ENCODE results near the gene ANKRD23.

Gene ANKRD23

GRCh38 chr2:96848264-96848663, 4.4 kb upstream of the ANKRD23 start:
- Histone ChIP-seq H3K9me3 (ENCODE audit: control insufficient read depth, low read length) (no peaks in the 10 kb centered on the region), H3K4ac (ENCODE audit: low read depth in 1 of 2, low read length in 2 of 2) (no peak overlapping the region), H4K8ac (ENCODE audit: low read length) (no peak overlapping the region), H3K14ac (ENCODE audit: low read length in 2 of 2) (no peak overlapping the region), H2BK120ac (ENCODE audit: low read depth, low read length) (no peak overlapping the region), H3K18ac (ENCODE audit: low read depth in 1 of 2, low read length in 2 of 2) (no peak overlapping the region), H2BK15ac (ENCODE audit: low read depth, poor library complexity, severe bottlenecking) (no peak overlapping the region), H3K4me1 (ENCODE audit: control insufficient read depth, insufficient read depth, low read depth, low read length) (no peaks in the 10 kb centered on the region), H2BK5ac (ENCODE audit: low read depth, low read length, poor library complexity, severe bottlenecking) (no peak overlapping the region), H3K23ac (ENCODE audit: low read length in 2 of 2) (no peak overlapping the region), H2BK12ac (ENCODE audit: low read length in 2 of 2) (no peak overlapping the region), H4K91ac (ENCODE audit: low read length) (no peak overlapping the region), H3K27ac (ENCODE audit: low read length, poor library complexity, severe bottlenecking) (no peak overlapping the region), H3K36me3 (ENCODE audit: control insufficient read depth in 1 of 2, insufficient read depth in 2 of 2, low read depth in 1 of 2, low read length in 2 of 2) (peaks cover 35 to 49% of the 10 kb centered on the region in 2 experiments), H2AK5ac (ENCODE audit: low read length, severe bottlenecking) (no peak overlapping the region), H3K79me1 (replicated peaks; ENCODE audit: low read length, poor library complexity, severe bottlenecking) (peaks cover 9% of the 10 kb centered on the region), H3K4me2 (ENCODE audit: low read length, poor library complexity, severe bottlenecking) (no peak overlapping the region), H3K27me3 (ENCODE audit: control insufficient read depth in 1 of 2, insufficient read depth in 1 of 2, low read length in 2 of 2) (no peaks in the 10 kb centered on the region), H3K4me3 (ENCODE audit: insufficient read depth in 1 of 2, low read depth in 1 of 2, low read length in 2 of 2) (no peak overlapping the region), H2AFZ (ENCODE audit: low read depth, low read length) (no peak overlapping the region), H3K9ac (ENCODE audit: low read length) (no peak overlapping the region)
- DNase-seq: no peak
- 90% methylated on average over 9 of the region's 9 CpGs for WGBS

DNA sequence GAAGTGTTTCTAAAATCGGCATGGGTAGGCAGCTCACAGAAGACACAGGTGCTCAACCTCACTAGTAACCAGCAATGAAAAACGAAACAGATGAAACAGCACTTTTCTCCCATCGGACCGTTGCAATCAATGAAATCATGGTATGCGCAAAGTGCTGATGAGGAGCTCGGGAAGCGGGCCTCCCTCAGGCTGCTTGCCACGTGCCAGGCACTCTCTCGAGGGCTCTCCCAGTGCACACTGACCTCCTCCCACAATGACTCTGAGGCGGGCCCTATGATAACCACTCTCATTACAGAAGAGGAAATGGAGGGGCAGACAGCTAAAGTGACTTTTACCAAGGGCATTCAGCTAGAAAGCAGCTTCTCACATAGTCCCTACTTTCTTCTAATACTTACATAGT, 3.8 kb upstream of the ANKRD23 start:
- Histone ChIP-seq H3K23ac (ENCODE audit: low read length in 2 of 2) (no peak overlapping the region), H3K4me3 (ENCODE audit: insufficient read depth in 1 of 2, low read depth in 1 of 2, low read length in 2 of 2) (no peak overlapping the region), H3K9me3 (ENCODE audit: control insufficient read depth, low read length) (no peaks in the 10 kb centered on the region), H3K4me1 (ENCODE audit: control insufficient read depth, insufficient read depth, low read depth, low read length) (no peaks in the 10 kb centered on the region), H3K36me3 (ENCODE audit: control insufficient read depth in 1 of 2, insufficient read depth in 2 of 2, low read depth in 1 of 2, low read length in 2 of 2) (peaks cover 31 to 42% of the 10 kb centered on the region in 2 experiments), H3K18ac (ENCODE audit: low read depth in 1 of 2, low read length in 2 of 2) (no peak overlapping the region), H3K79me1 (replicated peaks; ENCODE audit: low read length, poor library complexity, severe bottlenecking) (peaks cover 6% of the 10 kb centered on the region), H2AFZ (ENCODE audit: low read depth, low read length) (no peak overlapping the region), H4K91ac (ENCODE audit: low read length) (no peak overlapping the region), H2BK120ac (ENCODE audit: low read depth, low read length) (no peak overlapping the region), H4K8ac (ENCODE audit: low read length) (no peak overlapping the region), H2AK5ac (ENCODE audit: low read length, severe bottlenecking) (no peak overlapping the region), H2BK12ac (ENCODE audit: low read length in 2 of 2) (no peak overlapping the region), H3K14ac (ENCODE audit: low read length in 2 of 2) (no peak overlapping the region), H3K4me2 (ENCODE audit: low read length, poor library complexity, severe bottlenecking) (no peak overlapping the region), H3K27me3 (ENCODE audit: control insufficient read depth in 1 of 2, insufficient read depth in 1 of 2, low read length in 2 of 2) (no peaks in the 10 kb centered on the region), H3K27ac (ENCODE audit: low read length, poor library complexity, severe bottlenecking) (no peak overlapping the region), H2BK5ac (ENCODE audit: low read depth, low read length, poor library complexity, severe bottlenecking) (no peak overlapping the region), H2BK15ac (ENCODE audit: low read depth, poor library complexity, severe bottlenecking) (no peak overlapping the region), H3K9ac (ENCODE audit: low read length) (no peak overlapping the region), H3K4ac (ENCODE audit: low read depth in 1 of 2, low read length in 2 of 2) (no peak overlapping the region)
- WGBS: 90% methylated on average over 9 of the region's 10 CpGs
- no peak for DNase-seq

DNA sequence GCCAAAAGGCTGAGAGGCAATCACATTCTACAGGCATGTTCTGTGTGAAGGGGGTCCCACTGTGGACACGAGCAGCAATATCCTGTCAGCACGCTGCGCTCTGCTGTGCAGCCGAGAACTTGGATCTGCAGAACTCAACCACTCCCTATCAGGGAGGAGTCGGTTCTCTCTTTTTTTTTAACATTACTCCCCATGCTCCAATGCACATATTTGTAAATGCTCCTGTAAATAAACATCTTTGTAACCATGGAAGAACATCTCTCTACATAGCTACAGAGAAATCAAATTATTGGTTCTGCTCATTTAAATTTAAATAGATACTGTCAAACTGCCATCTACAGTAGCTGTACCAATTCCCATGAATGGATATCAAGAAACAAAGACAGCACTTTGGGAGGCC, 3.0 kb upstream of the ANKRD23 start:
- Histone ChIP-seq H3K79me1 (replicated peaks; ENCODE audit: low read length, poor library complexity, severe bottlenecking) (peaks cover 6% of the 10 kb centered on the region), H3K4me1 (ENCODE audit: control insufficient read depth, insufficient read depth, low read depth, low read length) (no peaks in the 10 kb centered on the region), H2BK12ac (ENCODE audit: low read length in 2 of 2) (no peak overlapping the region), H3K14ac (ENCODE audit: low read length in 2 of 2) (no peak overlapping the region), H4K91ac (ENCODE audit: low read length) (no peak overlapping the region), H3K27me3 (ENCODE audit: control insufficient read depth in 1 of 2, insufficient read depth in 1 of 2, low read length in 2 of 2) (no peaks in the 10 kb centered on the region), H3K4me3 (ENCODE audit: insufficient read depth in 1 of 2, low read depth in 1 of 2, low read length in 2 of 2) (no peak overlapping the region), H2AFZ (ENCODE audit: low read depth, low read length) (no peak overlapping the region), H3K23ac (ENCODE audit: low read length in 2 of 2) (no peak overlapping the region), H3K4ac (ENCODE audit: low read depth in 1 of 2, low read length in 2 of 2) (no peak overlapping the region), H3K18ac (ENCODE audit: low read depth in 1 of 2, low read length in 2 of 2) (no peak overlapping the region), H3K36me3 (ENCODE audit: control insufficient read depth in 1 of 2, insufficient read depth in 2 of 2, low read depth in 1 of 2, low read length in 2 of 2) (peaks cover 29 to 38% of the 10 kb centered on the region in 2 experiments), H3K9me3 (ENCODE audit: control insufficient read depth, low read length) (no peaks in the 10 kb centered on the region), H2BK120ac (ENCODE audit: low read depth, low read length) (no peak overlapping the region), H2AK5ac (ENCODE audit: low read length, severe bottlenecking) (no peak overlapping the region), H2BK5ac (ENCODE audit: low read depth, low read length, poor library complexity, severe bottlenecking) (no peak overlapping the region), H3K27ac (ENCODE audit: low read length, poor library complexity, severe bottlenecking) (no peak overlapping the region), H4K8ac (ENCODE audit: low read length) (no peak overlapping the region), H3K4me2 (ENCODE audit: low read length, poor library complexity, severe bottlenecking) (no peak overlapping the region), H3K9ac (ENCODE audit: low read length) (no peak overlapping the region), H2BK15ac (ENCODE audit: low read depth, poor library complexity, severe bottlenecking) (no peak overlapping the region)
- DNase-seq: no peak
- WGBS: 97% methylated on average over 5 of the region's 5 CpGs

DNA sequence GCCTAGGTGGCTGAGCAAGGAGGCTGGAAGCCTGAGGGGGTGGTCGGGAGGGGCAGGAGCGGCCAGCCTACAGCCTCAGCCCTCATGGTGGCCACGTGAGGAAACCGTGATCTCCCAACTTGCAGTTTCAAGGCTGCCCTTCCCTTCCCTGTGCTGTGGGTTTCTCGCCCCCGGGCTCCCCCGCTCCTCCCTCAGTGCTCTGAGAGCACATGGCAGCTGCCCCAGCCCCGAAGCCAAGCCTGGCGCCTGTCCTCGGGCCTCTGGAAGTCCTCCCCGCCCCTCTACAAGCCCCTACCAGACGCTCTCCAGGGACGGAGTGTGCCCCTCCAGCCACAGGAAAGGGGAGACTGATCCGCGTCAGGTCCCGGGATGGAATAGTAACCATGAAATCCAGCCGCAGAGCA, 586 bp upstream of the ANKRD23 start:
- no peak overlapping the region for H3K18ac ChIP-seq (ENCODE audit: low read depth in 1 of 2, low read length in 2 of 2)
- H3K4me1 ChIP-seq (ENCODE audit: control insufficient read depth, insufficient read depth, low read depth, low read length): no peaks in the 10 kb centered on the region
- H3K4me3 ChIP-seq (ENCODE audit: insufficient read depth in 1 of 2, low read depth in 1 of 2, low read length in 2 of 2): no peak overlapping the region
- DNase-seq: no peak
- H2BK5ac ChIP-seq (ENCODE audit: low read depth, low read length, poor library complexity, severe bottlenecking): no peak overlapping the region
- H3K79me1 ChIP-seq (replicated peaks; ENCODE audit: low read length, poor library complexity, severe bottlenecking): peaks cover 1% of the 10 kb centered on the region
- no peaks in the 10 kb centered on the region for H3K27me3 ChIP-seq (ENCODE audit: control insufficient read depth in 1 of 2, insufficient read depth in 1 of 2, low read length in 2 of 2)
- no peak overlapping the region for H2BK15ac ChIP-seq (ENCODE audit: low read depth, poor library complexity, severe bottlenecking)
- H3K9ac ChIP-seq (ENCODE audit: low read length): no peak overlapping the region
- no peak overlapping the region for H2AFZ ChIP-seq (ENCODE audit: low read depth, low read length)
- WGBS: 96% methylated on average over 17 of the region's 17 CpGs
- no peak overlapping the region for H2BK12ac ChIP-seq (ENCODE audit: low read length in 2 of 2)
- no peak overlapping the region for H3K23ac ChIP-seq (ENCODE audit: low read length in 2 of 2)
- no peaks in the 10 kb centered on the region for H3K9me3 ChIP-seq (ENCODE audit: control insufficient read depth, low read length)
- H2AK5ac ChIP-seq (ENCODE audit: low read length, severe bottlenecking): no peak overlapping the region
- no peak overlapping the region for H3K4me2 ChIP-seq (ENCODE audit: low read length, poor library complexity, severe bottlenecking)
- H3K27ac ChIP-seq (ENCODE audit: low read length, poor library complexity, severe bottlenecking): no peak overlapping the region
- no peak overlapping the region for H4K91ac ChIP-seq (ENCODE audit: low read length)
- H2BK120ac ChIP-seq (ENCODE audit: low read depth, low read length): no peak overlapping the region
- no peak overlapping the region for H3K4ac ChIP-seq (ENCODE audit: low read depth in 1 of 2, low read length in 2 of 2)
- peaks cover 29 to 35% of the 10 kb centered on the region in 2 experiments for H3K36me3 ChIP-seq (ENCODE audit: control insufficient read depth in 1 of 2, insufficient read depth in 2 of 2, low read depth in 1 of 2, low read length in 2 of 2)
- H4K8ac ChIP-seq (ENCODE audit: low read length): no peak overlapping the region
- H3K14ac ChIP-seq (ENCODE audit: low read length in 2 of 2): no peak overlapping the region
